NCI-H1930 (cell line): ENCODE data around the gene SPTBN1.

ENCODE experiments used
- DNase-seq, 2 experiments: peaks; one replicate each; lab custom pipeline; 2025; lab: John Stamatoyannopoulos, UW

The SPTBN1 gene

GRCh38 chr2:54704688-54705605, 248.8 kb downstream of the SPTBN1 start:
- peak in 1 of 2 experiments; percentile 28 for DNase-seq

- DNase-seq: no peak
Measured at GRCh38 chr2:54706622-54707021, 250.5 kb downstream of the SPTBN1 start.

GRCh38 chr2:54708584-54709335, 252.6 kb downstream of the SPTBN1 start:
- DNase-seq: no peak

- no peak for DNase-seq
Measured at GRCh38 chr2:54709336-54709809, 253.2 kb downstream of the SPTBN1 start.

- no peak for DNase-seq
Measured at GRCh38 chr2:54710216-54710615, 254.1 kb downstream of the SPTBN1 start.

- DNase-seq: no peak
Measured at GRCh38 chr2:54712516-54712915, 256.4 kb downstream of the SPTBN1 start.

GRCh38 chr2:54714996-54715395, 258.9 kb downstream of the SPTBN1 start:
- no peak for DNase-seq

GRCh38 chr2:54716375-54716774, 260.2 kb downstream of the SPTBN1 start:
- no peak for DNase-seq

- no peak for DNase-seq
Measured at GRCh38 chr2:54720563-54720962, 264.4 kb downstream of the SPTBN1 start.
